Vagina (tissue), 2 donors: ENCODE measurements around the gene PDE11A.

Experiments used
- CTCF ChIP-seq, 3 experiments: fragments of 450-650 bp in 2 of 3; fragments of 200-600 bp in 1 of 3; sonication (generic) in 1 of 3; IDR thresholded peaks; one replicate each; pipeline ENCODE4 v1.5.1; 2017 to 2019; ENCODE audit warnings: antibody characterized with exemption in 3 of 3, mild to moderate bottlenecking in 2 of 3, moderate library complexity in 2 of 3
- POLR2A ChIP-seq, 2 donors: fragments of 450-650 bp; IDR thresholded peaks; one replicate each; pipeline ENCODE4 v1.6.1; 2017; ENCODE audit warnings: antibody characterized with exemption in 2 of 2, mild to moderate bottlenecking in 2 of 2, moderate library complexity in 2 of 2
- POLR2AphosphoS5 ChIP-seq, 2 donors: sonication (generic); formaldehyde crosslinking; IDR thresholded peaks; one replicate each; pipeline ENCODE4 v1.9.0; 2017; ENCODE audit warnings: antibody characterized with exemption in 2 of 2, mild to moderate bottlenecking in 2 of 2, low read depth in 1 of 2; ENCODE audit not compliant: insufficient read depth in 1 of 2

GRCh38 chr2:177693658-177694339 is 378.8 kb downstream of the PDE11A start:
- TF ChIP-seq POLR2AphosphoS5 (IDR thresholded peaks at IDR 0.05; ENCODE audit: insufficient read depth in 1 of 2, low read depth in 1 of 2): no peak
- TF ChIP-seq CTCF (IDR thresholded peaks at IDR 0.05): no peak
- no peak for TF ChIP-seq POLR2A (IDR thresholded peaks at IDR 0.05)
